ENCODE results near the gene FBXO10.
"Not testable (repeated sequence)": the region's sequence is repeated elsewhere in the genome, so short reads cannot be mapped to it uniquely, and the experiment has no call there.

FBXO10 gene

DNA sequence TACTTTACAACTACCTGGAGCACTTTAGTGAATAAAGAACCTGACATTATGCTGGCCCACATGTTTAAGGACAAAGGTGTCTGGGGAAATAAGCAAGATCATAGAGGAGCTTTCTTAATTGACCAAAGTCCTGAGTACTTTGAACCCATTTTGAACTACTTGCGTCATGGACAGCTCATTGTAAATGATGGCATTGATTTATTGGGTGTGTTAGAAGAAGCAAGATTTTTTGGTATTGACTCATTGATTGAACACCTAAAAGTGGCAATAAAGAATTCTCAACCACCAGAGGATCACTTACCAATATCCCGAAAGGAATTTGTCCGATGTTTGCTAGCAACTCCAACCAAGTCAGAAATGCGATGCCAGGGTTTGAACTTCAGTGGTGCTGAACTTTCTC, 98.7 kb downstream of the FBXO10 start:
- not testable (repeated sequence) for DNase-seq

DNA sequence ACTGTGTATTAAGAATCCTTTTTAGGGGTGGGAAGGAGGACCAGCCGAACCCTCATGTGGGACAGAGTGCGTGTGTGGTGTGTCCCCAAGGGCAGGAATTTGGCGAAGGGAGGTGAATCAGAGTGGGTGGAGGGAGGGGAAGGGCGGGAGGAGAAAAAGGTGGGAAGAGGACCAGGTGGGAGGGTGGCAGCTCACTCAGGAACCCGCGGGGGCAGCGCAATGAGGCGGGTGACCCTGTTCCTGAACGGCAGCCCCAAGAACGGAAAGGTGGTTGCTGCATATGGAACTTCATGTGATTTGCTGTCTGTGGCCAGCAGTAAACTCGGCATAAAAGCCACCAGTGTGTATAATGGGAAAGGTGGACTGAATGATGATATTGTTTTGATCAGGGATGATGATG, 99.2 kb downstream of the FBXO10 start:
- DNase-seq = no peak

DNA sequence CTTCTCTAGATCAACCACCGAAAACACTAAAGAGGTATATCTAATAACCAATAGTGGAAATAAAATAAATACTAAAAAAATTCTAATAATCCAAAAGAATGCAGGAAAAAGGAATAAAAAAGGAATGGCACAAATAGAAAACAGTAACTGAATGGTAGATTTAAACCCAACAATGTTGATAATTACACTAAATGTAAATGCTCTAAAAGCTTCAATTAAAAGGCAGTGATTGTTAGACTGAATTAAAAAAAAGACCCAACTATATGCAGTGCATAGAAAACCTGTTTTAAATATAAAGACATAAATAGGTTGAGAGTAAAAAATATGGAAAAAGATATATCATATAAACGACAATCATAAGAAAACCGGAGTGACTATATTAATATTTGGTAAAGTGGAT, 101.7 kb downstream of the FBXO10 start:
- no peak for DNase-seq

DNA sequence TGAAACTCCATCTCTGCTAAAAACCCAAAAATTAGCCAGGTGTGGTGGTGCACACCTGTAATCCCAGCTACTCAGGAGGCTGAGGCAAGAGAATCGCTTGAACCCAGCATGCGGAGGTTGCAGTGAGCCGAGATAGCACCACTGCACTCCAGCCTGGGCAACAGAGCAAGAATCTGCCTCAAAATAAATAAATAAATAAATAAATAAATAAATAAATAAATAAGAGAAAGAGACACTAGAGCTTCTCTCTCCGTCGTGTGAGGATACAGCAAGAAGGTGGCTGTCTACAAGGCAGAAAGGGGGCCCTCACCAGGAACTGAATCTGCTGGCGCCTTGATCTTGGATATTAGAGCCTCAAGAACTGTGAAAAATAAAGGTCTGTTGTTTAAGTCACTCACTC, 102.2 kb downstream of the FBXO10 start:
- not testable (repeated sequence) for DNase-seq

DNA sequence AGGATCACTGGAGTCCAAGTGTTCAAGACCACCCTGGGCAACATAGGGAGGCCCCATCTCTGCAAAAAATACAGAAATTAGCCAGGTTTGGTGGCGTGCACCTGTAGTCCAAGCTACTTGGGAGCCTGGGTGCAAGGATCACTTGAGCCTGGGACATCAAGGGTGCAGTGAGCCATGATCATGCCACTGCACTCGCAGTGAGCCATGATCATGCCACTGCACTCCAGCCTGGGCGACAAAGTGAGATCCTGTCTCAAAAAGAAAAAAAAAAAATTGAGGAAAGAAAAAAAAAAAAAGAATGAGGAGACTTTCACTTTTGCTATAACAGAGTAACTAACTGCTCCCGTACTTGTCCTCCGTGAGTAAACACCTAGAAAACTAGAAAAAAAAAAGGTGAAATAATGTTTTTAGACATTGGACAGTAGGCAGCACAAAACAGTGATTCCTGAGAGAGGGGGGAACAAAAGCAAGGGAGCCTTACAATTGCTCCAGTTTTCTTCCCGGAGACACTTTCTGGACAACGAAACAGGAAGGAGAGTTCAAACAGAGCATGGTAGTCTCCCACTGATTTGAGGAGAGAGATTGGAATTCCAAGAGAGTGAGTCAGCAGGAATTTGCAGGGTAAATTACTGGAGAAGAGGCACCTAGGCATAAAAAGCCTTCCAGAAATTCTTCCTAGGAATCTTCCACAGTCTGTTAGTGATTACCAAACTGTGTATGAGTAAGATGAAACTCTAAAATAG, 104.1 kb downstream of the FBXO10 start:
- DNase-seq = peak in 1 of 2 donors; percentile 10

DNA sequence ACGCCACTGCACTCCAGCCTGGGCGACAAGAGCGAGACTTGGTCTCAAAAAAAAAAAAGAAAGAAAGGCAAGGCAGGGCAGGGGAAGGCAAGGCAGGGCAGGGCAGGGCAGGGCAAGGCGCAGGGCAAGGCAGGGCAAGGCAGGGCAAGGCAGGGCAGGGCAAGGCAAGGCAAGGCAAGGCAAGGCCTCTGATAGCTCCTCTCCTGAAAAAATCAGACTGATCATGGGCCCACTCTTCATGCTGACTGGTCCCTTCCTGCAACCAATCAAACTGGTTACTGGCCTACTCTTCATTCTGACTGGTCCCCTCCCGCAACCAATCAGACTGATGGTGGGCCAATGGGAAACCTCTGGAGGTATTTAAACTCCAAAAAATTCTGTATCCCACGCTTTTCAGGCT, 107.6 kb downstream of the FBXO10 start:
- DNase-seq = no peak

DNA sequence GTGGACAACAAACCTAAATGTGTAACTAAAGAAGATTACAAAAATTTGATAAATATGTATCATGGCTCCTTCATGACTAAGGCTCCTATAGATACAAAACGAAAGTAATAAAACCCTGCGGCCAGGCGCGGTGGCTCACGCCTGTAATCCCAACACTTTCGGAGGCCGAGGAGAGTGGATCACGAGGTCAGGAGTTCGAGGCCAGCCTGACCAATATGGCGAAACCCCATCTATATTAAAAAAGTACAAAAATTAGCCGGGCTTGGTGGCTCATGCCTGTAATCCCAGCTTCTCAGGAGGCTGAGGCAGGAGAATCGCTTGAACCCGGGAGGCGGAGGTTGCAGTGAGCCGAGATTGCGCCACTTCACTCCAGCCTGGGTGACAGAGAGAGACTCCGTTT, 108.7 kb downstream of the FBXO10 start:
- not testable (repeated sequence) for DNase-seq

DNA sequence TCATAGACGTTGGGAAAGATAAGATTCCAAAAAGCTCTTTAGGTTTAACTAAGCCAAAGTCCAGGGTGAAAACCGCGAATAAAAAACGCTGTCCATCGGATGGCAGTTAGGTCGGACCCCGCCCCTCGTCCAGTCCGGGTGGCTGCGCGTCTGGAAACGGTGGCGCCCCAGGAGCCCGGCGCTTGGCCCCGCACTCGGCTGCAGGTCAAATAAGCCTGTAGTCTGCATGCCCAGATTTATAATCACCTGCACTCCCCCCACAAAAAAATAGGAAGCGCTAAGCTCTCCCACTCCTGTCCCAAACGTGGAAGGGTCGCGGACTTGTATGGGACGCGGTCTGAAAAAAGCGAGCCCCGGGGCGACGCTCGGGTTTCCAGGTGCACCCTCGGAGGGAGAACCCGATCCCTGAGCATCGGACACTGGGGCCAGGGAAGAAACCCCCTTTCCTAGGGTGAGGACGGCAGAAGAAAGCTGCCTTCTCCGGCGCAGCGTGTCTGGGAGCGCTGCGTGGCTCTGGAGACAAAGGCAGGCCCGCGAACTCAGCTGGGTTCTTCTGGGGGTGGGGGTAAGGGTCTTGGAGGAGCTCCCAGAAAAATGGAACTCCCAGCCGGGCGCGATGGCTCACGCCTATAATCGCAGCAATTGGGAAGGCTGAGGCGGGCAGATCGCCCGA, 110.0 kb downstream of the FBXO10 start:
- DNase-seq = peak; percentile 15 to 20

DNA sequence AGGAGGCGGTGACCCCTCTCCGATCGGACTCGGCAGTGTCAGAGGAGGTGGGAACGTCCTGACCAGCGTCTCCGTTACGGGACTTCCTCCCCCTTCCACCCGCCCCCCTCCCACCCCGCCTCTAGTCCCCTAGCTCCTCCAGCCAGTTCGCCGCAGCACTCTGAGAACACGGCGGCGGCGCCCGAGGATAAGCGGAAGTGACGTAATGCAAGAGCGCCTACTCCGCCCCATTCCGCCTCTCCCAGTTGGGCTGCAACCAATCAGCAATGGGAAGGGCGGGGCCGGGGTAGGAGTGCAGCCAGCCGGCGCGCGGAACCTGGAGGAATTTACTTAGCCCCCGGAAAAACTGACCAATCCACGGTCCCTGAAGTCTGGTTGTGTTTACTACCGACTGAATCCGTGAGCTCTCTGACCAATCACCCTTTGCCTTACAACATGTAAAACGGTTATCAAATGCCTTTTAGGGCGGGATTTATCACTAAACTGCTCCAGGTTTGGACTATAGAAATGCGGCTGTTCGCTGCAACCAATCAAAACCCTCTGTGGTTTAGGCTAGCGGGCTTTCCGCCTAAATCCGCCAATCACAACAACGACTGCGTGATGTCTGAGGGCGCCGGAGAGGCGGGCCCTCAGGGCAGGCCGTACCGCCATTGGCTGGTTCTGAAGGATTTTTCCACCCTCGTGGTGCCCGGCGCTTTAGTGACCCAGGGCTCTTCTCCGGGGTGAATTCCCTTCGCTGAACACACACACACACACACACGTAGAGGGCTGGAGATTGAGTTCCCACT, 110.7 kb downstream of the FBXO10 start, which contains the start of gene ZBTB5:
TSS of gene ZBTB5 (minus strand) at position 202 of the 788 bp plus-strand sequence. CDS start 22,899 bp downstream, outside the sequence.
- DNase-seq = peak; percentile 98 to 99

DNA sequence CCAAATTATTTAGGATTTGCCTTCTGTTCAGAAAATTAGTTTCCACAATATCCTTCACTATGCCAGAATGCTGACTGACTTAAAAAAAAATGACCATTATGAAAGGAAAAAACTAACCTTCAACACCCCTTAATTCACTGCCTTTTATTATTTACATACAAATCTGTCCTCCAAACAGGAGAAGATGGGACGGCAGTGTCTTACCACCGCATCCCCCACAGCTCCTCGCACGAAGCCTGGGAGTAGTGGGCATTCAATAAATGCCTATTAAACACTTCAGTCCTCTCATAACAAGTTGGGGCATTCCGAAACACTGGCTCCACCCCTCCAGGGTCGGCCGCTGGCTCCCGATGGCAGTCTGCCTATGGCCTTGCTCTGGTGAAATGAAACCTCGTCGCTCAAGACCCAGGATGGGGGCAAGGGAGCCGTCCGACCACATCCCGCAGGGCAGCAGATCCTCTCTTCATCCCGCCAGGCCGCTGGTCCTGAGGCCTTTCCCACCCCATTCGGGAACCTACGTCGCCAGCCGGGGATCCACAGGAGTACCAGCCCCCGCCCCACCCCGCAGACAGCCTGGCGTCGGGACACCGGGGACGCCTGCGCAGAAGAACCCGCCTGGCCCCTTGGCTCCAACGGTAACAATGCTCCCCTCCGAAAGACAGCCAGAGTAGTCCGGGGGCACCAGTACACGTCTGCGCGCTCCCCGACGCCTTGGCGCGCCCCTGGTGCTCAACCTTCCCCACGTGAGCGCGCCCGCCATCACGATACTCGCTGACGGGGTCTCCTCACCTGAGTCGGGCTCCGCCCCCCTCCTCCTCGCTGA, 111.5 kb downstream of the FBXO10 start:
- peak; percentile 63 to 69 for DNase-seq

DNA sequence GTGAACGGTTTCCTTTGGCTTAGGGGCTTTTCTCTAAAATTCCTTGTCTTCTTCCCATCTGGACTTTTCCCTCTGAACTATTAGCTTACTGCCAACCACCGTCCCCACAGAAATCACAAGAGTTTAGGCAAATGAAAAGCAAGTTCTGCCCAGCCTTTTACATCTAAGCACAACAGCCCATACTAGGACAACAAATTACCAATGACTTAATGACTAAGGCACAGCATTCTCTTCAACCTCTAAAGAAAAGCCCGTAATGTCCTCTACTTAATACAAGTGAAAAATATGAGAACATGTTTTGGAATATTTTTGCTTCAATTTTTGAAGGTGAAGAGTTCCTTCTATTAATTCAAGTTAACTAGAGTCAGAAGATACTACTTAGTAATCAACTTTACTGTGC, 112.2 kb downstream of the FBXO10 start:
- DNase-seq = no peak

Measured in inflammatory macrophage treated with lipopolysaccharide for 1 hour (primary cell).